Activated CD8-positive, alpha-beta memory T cell treated with anti-CD3 and anti-CD28 coated beads for 1 hour (primary cell): ENCODE results near the gene CLDN25.
"Not testable (repeated sequence)": the region's sequence is repeated elsewhere in the genome, so short reads cannot be mapped to it uniquely, and the experiment has no call there.

Experiments
- DNase-seq, 2 donors: peaks; one replicate each; pipeline ENCODE4 v3.0.0-alpha.2; 2020; ENCODE audit warnings: low read depth in 1 of 2; ENCODE audit errors: extremely low read depth in 1 of 2

Gene CLDN25

DNA sequence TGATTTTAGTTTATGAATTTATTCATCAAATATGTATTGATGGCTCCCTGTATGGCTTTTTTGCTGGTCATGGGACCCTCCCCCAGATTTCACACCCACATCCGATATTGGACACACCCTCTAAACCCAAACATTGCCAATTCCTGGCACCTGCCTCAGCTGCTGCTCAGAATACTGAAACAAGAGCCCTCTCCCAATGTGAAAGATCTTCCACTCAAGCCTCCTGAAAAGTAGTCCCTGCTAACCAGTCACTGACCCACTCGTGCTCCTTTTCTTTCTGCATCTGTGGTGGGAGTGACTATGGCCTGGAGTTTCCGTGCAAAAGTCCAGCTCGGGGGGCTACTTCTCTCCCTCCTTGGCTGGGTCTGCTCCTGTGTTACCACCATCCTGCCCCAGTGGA is at the start of gene CLDN25:
Gene CLDN25, plus strand, starts transcription at position 301 of the 400 bp plus-strand sequence. Its CDS starts 0 bp downstream, at position 301.
- no peak for DNase-seq

DNA sequence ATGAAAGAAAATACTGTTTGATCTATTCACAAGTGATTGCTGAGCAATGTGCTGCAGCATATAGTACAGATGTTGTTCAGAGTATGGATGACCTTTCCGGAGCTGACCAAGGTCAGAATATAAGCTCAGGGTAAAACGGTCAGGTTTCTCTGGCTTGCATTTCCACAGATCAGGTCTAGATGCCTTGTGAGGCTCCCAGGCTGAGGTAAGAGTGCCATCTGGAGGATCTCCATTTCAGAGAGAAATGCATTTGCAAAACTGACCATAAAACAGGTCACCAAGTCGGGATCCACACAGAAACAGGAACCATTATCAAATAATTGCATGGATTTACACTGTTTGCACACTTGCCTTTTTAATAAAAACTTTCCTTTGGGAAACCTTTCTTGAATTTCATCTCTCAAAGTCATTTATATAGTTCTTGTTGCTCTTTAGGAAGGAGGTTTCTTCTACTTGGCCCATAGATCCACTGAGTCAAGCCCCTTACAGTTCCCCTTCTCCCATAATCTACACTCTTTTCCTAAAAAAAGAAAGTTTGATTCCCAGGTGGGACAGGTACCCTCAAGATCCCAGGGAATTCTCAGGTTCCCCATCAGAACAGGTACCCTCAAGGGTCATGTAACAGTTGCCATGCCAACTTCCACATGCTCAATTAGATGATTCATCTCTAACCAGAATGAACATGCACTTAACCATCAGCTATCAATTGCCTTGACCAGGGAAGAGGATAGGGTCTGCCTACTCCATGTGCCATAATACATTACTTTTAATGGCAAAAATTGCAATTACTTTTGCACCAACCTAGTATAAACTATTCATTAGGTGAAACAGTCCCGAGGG is 48.5 kb upstream of the CLDN25 start:
- no peak for DNase-seq

DNA sequence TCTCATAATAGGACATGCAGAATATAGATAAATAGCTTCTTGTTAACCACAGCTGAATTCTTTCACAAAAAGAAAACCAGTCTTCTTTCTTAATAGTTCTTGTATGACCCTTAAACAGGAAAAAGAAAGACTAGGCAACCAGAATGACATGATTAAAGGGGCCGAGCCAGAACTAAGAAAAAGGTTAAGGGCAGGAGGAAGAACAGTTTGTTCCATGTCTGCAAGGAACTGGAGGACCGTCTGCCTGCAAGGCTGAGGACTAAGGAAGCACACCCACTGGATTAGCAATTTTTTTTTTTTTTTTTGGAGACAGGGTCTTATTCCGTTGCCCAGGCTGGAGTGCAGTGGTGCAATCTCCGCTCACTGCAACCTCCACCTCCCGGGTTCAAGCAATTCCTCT is 47.5 kb upstream of the CLDN25 start:
- no peak for DNase-seq

DNA sequence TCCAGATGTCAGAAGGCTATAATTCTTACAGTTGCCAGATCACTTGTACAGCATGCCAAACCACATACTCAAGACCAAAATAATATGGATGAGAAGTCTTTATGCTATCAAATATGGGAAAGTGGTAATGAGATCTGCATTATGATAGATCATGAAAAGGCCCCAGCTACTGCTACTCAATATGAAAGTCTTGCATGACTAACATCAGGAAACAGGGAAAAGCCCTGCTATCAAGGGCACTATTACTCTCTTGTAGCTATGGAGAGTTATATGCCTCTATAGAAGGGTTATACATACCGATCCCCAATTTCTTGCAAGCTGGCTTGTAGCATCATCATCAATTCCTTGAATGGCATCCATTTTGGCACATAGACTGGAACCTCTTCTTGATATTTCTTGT is 43.3 kb upstream of the CLDN25 start:
- no peak for DNase-seq

DNA sequence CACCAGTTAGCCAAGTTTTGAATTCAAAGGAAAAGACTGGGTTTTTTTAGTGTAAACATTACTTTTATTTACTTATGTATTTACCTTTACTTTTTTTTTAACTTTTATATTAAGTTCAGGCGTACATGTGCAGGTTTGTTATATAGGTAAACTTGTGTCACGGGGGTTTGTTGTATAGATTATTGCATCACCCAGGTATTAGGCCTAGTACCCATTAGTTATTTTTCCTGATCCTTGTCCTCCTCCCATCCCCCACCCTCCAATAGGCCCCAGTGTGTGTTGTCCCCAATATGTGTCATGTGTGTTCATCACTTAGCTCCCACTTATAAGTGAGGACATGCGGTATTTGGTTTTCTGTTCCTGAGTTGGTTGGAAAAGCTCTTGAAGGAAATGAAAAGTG is 26.7 kb upstream of the CLDN25 start:
- no peak for DNase-seq

DNA sequence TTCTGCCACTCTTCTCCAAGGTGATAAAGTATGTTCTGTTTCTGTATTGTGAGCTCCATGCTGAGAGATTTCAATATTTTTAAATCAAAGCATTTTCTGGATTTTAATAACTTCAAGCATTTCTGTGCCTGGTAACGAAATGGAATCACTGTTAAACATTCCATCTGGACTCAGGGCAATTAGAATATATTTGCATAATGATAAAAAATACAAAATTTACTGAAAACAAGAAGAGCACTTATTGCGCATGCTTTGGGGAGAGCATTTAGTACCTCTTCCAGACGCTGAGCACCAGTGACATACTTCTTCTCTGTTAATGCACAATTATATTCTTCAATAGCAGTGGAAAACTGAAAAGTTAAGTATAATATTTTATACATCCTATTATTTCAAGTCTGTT is 19.4 kb upstream of the CLDN25 start:
- no peak for DNase-seq

DNA sequence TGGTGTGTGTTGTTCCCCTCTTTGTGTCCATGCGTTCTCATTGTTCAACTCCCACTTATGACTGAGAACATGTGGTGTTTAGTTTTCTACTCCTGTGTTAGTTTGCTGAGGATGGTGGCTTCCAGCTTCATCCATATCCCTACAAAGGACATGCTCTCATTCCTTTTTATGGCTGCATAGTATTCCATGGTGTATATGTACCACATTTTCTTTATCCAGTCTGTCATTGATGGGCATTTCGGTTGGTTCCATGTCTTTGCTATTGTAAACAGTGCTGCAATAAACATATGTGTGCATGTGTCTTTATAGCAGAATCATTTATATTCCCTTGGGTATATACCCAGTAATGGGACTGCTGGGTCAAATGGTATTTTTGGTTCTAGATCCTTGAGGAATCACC is 16.6 kb upstream of the CLDN25 start:
- DNase-seq = not testable (repeated sequence)

DNA sequence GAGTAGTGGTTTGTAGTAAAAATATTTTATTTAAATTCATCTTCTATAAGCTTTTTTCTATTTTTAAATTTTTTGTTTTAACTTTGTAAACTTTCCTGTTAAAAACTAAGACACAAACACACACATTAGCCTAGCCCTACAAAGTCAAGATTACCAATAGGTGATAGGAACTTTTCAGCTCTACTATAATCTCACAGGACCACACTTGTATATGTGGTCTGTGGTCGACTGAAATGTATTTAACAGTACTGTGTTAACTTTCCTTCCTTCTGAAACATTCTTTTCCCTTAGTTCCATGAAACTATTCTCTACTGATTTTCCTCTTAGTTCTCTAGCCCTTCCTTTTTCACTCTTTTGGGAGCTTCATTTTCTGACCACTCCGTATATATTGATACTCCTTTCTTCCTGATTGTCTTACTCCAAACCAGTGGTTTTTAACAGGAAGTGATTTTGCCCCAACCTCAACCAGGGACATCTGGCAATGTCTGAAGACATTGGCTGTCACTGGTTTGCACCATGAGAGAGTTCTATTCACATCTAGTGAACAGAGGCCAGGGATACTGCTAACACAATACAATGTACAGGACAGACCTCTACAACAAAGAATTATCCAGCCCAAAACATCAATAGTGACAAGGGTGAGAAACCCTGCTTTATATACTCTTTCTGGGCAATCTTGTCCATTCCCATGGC is 14.9 kb upstream of the CLDN25 start:
- no peak for DNase-seq

DNA sequence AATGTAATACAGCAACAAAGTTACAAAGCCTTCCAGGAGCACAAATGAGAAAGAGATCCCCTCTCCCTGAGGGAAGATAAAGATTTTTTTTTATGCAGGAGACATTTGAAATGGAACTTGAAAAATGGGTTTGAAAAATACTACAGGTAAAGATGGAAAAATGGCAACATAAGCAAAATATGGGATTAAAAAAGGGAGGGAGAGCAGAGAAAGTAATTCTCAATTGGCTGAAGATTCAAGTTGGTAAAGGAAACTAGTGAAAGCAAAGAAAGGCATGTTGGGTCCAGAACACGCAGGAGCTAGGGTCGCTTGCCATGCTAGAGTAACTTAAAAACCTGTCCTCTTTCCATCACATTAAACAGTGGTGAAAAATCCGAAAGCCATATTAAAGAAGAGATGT is 7.6 kb upstream of the CLDN25 start:
- no peak for DNase-seq

DNA sequence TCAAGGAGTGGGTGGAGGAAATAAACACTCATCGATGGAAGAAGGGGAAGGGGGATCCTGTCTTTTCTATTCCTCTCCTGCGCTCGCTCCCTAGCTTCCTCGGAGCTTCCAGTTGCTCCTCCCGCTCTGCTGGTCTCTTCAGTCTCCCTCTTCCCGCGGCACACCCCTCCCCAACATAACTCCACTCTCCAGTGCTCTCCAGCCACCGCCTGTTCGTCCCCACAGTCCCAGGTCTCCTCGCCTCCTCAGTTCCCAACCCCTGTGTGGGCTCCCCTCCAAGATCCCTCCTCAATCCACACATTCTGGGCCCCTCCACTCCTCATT is 6.5 kb upstream of the CLDN25 start:
- DNase-seq = no peak

DNA sequence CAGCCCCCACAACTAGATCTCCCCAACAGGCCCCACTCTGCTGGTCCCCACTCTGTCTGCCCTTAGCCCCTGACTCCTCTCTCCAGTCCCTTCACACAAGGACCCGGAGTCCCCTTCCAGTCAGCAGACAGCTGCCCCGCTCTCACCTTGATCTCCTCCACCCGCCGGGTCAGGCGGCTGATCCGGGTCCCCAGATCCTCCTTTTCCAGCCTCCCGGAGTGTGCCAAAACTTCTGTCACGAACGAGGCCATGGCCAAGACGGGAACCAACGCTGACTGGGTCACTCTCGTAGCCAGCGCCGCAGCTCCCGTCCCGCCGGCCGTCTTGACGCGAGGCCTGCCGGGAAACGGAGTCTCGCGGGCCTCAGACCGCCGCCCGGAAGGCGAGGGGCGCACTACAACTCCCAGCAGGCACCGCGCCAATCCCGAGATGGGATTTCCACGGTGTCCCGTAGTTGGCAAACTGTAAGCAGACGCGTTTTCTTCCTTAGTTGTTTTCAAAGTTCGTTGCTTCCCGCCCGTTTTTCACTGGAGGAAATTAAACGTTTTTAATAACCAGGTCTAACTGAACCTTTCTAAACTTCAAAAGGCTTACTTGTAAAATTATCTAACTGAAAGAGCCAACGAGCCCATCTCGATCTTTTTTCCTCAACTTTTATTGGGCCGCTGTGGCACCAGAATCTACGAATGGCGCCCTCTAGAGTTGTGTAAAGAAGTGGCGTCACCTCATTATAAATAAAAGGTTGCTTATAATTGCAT is 6.0 kb upstream of the CLDN25 start, which contains the start of gene ZW10:
Gene ZW10, minus strand, starts transcription at position 277 of the 758 bp plus-strand sequence. Its CDS starts 26 bp downstream, at position 251.
- DNase-seq = peak; percentile 76 to 89

DNA sequence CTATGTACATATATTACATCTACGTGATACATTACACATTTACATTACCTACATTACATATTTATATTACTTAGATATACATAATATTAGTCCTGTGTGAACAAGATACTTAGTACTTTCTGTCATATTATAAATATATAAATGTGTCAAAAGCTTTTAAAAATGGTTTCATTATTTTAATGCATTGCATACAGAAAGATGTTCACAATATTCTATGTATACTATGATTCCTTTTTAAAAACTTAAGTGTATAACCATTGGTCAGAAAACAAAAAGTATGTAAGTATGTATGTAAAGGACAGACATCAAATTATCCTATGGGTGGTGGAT is 5.5 kb upstream of the CLDN25 start:
- DNase-seq = no peak

DNA sequence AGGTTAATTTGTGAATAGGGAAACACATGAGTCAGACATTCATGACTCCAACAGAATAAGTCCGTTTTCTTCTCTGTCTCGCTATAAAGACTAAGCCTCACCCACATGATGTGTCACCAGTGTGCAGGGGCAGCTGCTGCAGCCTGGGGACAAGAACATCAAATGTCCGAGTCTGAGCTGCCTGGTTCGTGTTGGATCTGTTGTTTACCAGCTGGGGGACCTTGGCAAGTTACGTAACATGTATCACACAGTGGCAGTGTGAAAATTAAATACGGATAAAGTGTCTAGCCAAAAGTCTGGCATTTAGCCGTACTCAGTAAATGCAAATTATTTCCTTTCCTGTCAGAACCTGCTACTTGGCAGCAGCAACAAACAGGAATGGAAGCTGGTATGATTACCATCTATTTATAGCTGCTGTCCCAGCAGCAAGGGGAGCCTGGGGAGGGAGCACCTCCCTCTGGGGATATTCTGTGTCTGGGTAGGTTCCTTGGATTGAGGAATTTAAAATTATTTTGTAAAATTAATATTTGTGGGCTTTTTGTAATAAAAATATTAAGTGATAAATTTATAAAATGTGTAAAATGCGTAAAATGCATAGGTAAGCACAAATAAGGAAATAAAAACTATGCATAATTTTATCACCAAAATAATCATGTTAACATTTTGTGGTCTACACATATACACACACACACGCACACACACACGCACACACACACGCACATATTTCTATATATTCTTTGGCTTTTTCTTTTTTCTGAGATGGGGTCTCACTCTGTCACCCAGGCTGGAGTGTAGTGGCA is 1.3 kb upstream of the CLDN25 start:
- DNase-seq = no peak

DNA sequence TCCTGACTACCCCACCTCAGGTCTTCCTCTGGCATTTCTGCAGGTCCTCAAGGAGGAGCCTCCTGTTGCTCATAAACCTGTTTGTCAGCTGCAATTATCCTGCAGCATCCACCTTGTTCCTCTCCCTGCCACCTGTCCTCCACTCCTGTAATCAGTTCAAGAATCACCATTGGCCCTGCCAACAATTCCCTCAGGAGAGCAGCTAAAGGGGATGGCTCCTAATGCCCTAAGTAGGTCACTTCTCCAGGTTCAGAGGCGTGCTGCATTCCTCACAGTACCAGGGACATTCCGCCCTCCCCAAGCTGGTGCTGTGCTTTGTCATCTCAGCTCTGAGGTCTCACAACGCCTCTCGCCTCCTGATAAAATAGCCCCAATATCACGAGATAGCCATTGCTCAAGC is 2.1 kb downstream of the CLDN25 start:
- no peak for DNase-seq

DNA sequence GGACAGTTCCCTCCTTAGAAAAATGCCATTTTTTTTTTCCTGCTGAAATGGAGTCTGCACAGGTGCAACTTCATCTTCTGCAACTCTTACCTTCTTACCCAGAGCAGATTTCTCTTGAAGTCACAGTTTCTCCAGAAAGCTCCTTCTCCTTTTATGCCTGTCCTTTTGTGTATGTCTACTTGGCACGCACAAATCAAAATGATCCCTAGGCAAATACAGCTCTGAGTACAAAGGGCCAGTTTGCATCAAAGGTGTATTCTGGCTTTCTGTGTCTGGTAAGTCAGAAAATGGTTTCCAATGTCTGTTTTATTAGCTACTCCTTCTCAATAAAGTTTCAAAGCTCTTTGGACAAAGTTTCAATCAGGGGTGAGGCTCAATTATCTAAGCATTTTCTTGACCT is 2.5 kb downstream of the CLDN25 start:
- no peak for DNase-seq

DNA sequence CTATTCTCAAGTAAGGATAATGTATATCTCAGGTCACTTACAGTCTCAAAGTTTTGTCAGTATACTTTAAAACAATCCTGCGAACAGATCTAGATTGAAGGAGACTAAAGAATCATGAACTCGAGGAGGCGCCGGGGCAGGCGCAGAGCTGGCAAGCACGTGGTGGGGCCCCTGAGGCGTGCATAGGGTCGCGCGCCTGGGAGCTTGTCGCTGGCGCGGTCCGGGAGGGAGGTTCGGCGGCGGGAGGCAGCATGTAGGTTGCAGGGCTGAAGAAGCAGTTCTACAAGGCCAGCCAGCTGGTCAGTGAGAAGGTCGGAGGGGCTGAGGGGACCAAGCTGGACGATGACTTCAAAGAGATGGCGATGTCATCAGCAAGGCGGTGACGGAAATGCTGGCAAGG is 9.4 kb downstream of the CLDN25 start:
- not testable (repeated sequence) for DNase-seq

DNA sequence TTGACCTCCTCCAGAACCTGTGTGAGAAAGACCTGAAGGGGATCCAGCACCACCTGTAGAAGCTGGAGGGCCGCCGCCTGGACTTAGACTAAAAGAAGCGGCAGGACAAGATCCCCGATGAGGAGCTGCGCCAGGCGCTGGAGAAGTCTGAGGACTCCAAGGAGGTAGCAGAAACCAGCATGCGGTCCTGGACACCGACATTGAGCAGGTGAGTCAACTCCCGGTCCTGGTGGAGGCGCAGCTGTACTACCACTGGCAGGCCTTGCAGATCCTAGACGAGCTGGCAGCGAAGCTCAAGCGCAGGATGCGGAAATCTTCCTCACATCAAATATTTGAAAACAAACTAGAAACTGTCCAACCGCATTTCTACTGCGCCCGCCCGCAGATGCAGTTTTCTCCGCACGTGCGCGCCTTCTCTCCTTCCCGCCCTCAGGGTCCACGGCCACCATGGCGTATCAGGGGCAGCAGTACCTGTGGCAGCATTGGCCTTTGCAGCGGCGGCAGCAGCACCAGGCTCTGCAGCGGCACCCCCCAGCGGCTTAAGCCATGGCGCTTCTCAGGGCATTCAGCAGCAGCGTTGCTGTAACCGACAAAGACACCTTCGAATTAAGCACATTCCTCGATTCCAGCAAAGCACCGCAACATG is 10.2 kb downstream of the CLDN25 start:
- no peak for DNase-seq

DNA sequence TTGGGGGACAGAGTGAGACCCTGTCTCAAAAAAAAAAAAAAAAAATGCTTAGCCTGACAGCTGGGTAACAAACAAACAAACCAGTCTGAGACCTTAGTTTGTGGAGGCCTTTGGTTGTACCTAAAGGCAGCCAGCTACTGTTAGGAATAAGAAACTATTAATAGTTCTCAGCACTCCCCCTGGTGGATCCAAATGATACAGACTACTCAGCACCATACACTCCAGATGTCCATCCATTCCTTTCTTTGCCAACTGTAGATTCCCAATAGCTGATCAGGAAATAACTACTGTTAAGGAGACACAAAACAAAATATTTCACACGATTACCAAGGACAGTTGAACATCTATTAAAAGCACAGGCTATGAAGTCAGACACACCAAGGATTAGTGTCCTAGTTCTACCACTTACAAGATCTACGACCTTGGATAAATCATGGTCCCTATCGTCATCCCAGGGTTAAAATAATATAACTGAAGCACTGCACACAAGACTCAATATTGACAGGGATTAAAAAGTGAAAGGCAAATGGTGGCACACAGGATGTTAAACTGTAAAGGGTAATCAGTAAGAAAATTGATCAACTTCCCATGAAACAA is 17.2 kb downstream of the CLDN25 start:
- no peak for DNase-seq

DNA sequence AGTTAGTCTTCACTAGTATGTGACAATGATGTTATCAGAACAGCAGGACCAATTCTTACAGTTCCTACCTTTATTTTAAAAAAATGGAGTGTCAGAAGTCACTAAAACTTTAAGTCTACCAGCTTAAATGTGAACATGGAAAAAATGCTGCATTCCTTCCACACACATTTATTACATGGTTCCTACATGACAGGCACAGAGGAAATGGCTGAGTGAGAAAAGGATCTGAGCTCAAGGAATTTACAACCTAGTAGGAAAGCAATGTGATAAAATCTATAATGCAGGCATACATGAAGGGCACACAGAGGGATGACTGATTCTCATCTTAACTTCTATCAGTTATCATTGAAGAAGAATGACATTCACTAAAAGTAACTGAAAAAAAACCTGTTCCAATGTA is 23.0 kb downstream of the CLDN25 start:
- no peak for DNase-seq

DNA sequence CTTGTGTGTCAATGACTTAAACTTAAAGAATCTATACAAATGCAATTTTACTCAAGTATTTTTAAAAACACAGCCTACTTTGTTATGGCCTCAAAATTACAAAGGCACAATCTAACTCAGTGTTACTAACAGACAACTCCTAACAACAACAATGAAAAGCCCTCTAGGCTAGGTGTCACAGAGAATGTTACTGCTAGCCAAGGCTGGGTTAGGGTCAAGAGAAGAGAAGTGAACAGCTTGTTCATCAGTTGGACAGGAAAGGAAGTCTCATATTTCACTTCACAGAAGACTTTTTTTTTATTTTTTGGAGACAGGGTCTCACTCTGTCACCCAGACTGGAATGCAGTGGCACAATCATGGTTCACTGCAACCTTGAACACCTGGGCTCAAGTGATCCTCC is 26.0 kb downstream of the CLDN25 start:
- DNase-seq = no peak
